Hematopoietic multipotent progenitor cell treated with erythropoietin and hydrocortisone succinate and interleukin-3 and kit ligand, for 17 days (in vitro differentiated cells): ENCODE results near the gene KLF13.
A peak's percentile ranks its signal among the peaks of the same experiment; 100 is the strongest.

Experiments
- DNase-seq: peaks from one replicate; pipeline ENCODE4 v3.0.0-alpha.2; 2015; ENCODE audit warnings: low spot score

KLF13 gene

DNA sequence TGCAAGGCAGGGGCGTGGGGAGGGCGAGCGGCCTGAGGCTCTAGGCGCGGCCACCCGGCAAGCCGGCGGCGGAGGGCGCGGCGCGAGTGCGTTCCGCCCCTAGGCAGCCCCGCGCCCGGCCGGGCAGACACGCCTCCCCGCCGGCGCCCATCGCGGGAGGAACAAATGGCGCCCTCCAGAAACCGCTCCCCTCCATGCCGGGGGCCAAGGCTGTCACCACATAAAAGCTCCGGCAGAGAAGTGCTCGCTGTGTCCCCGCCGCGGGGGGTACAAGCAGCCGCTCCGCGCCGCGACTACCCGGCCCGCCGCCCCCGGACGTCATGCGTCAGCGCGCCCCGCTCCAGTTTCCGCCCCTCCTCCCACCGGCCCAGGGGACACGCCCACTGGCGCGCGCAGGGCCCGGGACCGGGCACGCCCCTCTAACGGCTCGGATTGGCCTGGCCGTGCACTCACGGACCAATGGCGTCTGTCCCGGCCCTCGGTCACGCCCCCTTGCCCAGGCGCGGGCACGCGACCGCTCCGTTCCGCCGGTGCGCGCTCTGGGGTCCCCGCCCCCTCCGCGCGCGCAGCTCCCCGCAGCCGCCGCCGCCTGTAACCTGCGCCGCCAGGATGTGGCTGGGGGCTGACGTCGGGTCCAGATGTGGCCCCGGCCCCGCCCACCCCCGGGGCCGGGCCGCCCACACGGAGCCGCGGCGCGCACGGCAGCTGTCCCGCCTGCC, at the start of gene KLF13:
Gene KLF13, plus strand, starts transcription at position 680 of the 719 bp plus-strand sequence. CDS start 378 bp downstream, outside the sequence.
- peak; percentile 99 for DNase-seq

DNA sequence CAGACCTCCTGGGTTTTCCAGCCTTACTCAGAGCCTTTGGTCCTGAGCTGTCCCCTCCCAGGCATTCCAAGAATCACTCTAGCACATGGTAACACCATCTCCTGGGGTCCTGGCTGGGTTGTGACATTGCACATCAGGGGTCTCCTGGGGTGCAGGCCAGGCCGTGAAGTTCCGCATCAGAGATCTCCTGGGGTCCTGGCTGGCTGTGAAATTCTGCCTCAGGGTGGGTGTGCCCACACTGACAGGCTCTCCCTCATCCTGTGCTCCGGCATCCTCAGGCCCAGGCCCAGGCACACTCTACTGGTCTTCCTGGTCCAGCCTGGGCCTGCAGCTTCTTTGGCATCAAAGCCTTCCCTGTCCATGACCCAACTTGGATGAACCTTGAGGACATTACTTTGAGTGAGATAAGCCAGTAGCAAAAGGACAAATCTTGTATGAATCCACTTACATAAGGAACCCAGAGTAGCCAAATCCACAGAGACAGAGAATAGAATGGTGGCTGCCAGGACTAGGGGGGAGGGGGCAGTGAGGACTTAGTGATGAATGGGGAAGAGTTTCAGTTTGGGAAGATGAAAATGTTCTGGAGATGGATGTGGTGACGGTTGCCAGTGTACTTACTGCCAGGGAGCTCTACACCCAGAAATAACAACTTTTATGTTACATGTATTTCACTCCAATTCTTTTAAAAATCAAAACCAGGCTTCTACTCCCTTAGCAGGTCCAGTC, 49.1 kb upstream of the KLF13 start:
- no peak for DNase-seq

DNA sequence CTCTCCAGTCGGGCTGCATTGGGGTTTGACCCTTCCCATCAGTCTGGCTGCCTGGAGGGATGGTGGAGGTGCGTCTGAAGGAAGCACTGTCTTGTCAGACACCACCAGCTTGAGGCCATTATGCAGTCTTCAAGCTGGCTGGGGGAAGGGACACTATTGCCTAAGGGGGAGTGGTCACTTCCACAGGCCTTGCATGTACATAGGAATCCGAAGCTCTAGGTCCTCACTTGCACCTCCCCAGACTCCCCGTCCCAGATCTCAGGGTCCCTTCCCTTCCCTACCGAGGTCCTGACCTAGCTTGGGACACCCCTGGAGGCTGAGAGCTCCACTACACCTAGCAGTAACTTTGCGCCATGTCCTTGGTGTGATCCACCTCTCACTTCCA, 48.6 kb upstream of the KLF13 start:
- DNase-seq, result no peak

DNA sequence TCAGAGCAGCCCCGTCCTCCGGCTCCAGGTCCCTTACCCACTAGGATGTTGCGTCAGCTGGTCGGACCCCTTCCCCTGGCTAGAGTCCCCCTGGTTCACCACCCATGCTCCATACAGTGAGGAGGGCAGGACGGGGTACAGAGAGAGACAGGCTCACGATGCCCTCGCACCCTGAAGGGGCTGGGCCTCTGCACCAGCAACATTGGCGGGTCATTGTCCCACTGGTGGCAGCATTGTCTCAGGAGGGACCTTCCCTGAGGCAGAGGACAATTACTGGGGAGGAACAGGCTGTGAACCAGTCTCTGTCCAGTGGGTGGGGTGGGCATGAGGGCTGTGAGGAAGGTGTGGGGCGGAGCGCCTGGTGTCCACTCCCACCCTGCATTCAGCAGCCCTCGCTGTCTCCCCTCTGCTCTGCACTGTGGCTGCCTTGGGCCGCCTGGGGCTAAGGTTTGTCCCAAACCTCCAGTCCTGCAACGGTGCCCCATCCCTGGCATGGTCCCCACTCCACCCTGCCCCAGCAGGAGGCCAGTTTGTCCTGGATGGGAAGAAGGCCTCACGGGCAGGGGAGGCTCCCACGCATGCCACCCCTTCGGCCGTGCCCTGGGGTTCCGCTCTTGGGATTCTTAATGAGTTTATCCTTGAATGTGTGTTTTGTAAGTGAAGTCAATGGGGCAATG, 48.0 kb upstream of the KLF13 start:
- no peak for DNase-seq

DNA sequence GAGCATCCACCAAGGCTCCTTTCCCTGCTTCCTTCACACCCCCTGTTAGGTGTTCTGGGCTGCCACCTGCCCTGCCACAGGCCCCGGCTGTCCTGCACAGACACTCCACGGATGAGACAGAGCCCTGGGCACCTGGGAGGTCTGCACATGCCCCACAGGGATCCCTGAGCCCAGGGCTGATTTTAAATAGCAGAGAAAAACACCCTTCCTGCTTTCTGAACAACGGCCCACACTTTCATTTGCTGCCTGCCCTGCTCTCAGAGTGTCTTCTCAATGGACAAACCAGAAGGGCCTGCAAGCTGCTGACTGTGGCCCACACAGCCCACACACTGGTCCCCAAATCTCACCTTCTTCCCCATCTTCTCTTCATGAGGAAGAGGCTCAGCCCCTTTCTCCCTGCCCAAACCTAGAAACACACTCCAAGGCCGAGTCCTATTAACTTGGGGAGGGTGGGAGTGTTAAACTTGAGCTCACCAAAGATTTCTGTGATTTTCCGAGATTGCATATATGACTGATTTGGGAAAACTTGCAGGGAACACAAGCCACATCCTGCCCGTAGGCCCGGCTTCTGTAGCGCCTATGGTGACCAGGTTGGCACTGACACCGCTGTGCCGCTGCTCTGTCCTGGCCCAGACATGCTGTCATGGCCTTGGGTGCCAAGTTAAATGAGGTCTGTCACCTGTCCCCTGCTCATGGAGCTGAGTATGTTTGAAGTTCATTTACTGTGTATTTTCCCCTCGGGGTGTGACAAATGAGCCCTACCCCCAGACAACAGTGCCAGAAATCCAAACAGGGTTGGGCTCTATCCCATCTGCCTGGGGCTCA, 47.2 kb upstream of the KLF13 start:
- DNase-seq, result no peak

DNA sequence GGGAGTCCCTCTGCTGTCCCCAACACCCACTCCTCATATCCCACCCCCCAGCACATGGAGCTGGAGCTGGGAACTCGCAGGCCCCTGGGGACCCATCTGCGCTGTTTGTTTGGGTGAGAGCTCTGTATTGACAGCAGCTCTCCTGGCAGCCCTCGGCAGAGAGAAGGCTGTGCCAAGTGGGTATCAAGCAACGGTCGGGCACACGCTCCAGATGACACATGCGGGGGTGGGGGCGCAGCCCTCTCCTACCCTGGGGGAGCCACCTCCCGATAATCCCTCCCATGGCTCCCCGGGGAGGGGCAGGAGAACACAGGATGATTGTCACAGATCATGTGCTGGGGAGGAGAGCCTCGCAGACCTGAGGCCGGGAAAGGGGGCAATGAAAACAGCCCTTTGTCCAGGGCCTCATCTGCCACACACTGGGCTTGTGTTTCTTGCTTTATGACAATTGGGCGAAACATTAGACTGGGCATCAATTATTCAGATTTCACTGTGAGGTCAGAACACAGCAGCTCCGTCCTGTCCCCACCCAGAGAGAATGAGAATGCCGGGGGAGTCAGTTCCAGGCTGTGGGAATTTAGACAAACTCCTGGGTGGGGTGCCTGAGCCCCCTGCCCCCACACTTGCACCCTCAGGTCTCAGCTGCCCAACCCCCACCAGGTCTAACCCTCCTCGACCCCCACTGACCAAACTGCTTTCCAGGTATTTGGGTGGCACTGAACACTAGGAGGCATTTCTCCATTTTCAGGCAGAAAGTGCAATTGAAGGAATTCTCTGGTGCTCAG, 46.4 kb upstream of the KLF13 start:
- DNase-seq, result peak; percentile 20

DNA sequence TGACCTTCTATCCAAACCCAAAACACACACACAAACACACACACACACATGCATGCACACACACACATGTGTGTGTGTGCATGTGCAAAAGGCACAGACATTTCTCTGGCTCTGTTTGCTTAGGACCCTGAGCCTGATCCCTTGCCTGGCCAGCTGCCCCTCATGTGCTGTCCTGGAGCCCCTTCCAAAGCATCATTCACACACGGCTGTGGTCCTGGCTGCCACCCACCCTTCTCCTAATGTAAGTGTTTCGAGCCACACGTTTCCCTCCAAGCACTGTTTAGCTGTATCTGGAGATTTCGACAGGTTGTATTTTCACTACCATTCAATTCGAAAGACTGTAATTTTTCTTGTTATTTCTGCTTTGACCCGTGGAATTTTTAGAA, 45.8 kb upstream of the KLF13 start:
- DNase-seq, result no peak

DNA sequence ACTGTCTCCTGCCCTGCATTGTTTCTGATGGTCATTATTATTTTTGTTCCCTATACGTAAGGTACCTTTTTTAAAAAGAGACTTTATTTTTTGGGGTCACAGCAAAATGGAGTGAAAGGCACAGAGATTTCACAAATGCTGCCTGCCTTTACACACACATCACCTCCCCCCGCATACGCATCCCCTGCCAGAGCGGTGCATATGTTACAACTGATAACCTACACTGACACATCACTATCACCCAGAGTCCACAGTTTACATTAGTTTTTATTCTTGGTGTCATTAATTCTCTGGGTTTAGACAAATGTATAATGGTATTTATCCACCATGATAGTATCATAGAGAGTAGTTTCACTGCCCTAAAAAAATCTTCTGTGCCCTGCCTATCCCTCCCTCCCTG, 43.6 kb upstream of the KLF13 start:
- DNase-seq, result peak; percentile 84

DNA sequence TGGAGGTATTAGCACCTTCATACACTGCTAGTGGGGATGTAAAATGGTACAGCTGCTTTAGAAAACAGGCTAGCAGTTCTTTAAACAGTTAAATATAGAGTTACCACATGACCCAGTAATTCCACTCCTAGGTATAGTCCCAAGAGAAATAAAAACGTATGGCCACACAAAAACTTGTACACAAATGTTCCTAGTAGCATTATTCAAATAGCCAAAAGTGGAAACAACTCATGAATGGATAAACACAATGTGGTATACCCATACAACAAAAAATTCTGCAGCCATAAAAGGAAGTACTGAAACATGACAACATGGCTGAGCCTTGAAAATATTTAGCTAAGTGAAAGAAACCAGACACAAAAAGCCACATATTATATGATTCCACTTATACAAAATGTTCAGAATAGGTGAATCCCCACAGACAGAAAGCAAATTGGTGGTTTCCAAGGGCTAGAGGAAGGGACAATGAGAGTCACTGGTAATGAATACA, 40.8 kb upstream of the KLF13 start:
- no peak for DNase-seq

DNA sequence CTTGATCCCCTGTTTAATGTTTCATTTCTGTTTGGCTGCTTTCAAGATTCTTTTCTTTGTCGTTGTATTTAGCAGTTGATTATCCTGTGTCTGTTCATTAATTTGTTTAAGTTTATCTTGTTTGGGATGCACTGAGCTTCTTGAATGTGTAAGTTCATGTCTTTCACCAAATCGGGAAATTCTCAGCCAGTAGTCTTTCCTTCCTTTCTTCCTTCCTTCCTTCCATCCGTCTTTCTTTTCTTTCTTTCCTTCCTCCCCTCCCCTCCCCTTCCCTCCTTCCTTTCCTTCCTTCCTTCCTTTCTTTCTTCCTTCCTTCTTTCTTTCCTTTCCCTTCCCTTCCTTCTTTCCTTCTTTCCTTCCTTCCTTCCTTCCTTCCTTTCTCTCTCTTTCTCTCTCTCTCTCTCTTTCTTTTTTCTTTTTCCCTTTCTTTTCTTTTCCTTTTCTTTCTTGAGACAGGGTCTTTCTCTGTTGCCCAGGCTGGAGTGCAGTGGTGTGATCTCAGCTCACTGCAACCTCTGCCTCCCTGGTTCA, 35.5 kb upstream of the KLF13 start:
- DNase-seq, result no peak

DNA sequence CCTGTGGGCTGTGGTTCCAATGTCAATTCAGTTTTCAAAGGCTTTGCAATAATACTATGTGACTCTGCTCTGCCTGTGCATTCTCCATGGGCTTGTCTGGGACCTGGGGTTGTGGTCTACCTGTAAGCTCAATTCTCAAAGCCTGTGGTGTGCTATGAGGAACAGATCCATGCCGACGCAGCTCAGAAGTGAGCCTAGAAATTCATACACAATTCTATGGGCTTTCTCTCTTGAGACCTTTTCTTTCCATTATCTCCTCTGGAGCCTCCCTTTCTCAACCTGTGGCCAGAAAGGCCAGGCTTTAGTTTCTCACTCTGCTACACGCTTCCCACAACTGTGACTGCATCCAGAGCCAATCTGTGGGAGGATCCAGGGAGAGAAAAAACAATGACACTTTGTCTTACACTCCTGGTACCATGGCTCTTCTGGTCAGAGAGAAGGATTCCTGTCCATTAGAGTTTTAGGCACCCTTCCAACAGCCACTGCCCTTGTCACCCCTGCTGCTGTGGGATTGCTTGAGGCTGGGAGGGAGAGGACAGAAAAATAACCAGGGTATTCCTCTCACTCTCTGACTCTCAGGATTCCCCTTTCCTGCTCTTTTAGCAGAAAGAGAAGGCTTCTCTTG, 34.1 kb upstream of the KLF13 start:
- DNase-seq, result no peak

DNA sequence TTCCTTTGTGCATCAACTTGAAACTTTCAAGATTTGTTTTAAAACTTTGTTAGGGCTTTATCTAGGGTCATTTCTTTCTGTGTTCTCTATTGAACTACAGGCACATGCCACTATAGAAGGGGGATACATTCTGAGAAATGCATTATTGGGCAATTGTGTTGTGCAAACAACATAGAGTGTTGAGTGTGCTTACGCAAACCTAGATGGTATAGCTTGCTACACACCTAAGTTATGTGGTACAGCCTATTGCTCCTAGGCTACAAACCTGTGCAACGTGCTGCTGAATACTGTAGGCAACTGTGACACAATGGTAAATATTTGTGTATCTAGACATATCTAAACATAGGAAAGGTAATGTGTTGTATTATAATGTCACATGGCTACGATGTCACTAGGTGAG, 33.0 kb upstream of the KLF13 start:
- DNase-seq, result no peak

DNA sequence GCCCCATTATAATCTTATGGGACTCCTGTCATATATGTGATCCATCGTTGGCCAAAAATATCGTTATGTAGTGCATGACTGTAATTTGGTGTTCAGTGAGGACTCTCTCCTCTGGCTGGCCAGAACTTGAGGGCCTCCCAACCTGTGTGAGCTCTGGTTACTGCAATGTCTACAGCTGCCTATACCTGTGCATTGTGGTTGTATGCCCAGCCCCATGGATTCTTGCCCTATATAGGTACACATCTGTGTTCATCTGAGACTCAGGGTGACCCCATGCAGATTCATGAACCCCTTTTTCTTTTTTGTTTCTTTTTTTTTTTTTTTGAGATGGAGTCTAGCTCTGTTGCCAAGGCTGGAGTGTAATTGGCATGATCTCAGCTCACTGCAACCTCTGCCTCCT, 32.6 kb upstream of the KLF13 start:
- no peak for DNase-seq

DNA sequence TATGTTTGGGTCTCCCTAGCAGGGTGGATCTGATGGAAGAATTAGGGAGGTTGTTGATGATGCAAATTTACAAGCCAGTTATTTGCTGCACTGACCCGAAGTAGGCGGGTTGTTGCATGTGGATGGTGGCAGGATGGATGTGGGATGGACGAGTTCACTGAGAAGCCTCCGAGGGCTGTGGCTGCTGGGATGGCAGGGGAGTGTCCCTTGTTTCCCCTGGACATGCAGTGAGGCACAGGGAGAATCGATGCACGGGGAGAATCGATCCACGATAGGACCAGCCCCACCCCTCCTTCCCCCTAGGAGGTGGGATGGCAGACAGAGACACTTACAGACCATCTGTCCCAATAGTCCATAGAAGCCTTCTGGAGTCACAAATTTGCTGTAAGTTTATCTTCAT, 31.0 kb upstream of the KLF13 start:
- DNase-seq, result no peak

DNA sequence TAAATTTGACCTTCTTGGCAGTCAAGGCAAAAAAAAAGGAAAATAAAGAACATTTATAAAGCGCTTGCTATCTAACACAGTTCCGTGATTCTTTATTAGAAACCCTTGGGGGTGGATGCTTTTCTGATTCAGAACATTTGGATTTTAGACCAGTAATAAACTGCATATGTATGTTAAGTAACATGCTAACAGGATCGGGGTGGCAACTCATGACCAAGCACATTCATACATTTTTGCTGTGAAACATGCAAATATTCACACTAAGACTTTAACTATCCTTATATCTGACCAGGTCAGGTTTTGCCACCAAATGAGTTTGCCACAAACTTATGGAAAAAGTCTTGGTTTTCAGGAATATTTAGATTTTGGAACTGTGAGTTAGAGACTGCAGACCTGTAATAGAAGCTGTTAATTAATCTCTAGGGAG, 30.4 kb upstream of the KLF13 start:
- DNase-seq, result peak; percentile 32

DNA sequence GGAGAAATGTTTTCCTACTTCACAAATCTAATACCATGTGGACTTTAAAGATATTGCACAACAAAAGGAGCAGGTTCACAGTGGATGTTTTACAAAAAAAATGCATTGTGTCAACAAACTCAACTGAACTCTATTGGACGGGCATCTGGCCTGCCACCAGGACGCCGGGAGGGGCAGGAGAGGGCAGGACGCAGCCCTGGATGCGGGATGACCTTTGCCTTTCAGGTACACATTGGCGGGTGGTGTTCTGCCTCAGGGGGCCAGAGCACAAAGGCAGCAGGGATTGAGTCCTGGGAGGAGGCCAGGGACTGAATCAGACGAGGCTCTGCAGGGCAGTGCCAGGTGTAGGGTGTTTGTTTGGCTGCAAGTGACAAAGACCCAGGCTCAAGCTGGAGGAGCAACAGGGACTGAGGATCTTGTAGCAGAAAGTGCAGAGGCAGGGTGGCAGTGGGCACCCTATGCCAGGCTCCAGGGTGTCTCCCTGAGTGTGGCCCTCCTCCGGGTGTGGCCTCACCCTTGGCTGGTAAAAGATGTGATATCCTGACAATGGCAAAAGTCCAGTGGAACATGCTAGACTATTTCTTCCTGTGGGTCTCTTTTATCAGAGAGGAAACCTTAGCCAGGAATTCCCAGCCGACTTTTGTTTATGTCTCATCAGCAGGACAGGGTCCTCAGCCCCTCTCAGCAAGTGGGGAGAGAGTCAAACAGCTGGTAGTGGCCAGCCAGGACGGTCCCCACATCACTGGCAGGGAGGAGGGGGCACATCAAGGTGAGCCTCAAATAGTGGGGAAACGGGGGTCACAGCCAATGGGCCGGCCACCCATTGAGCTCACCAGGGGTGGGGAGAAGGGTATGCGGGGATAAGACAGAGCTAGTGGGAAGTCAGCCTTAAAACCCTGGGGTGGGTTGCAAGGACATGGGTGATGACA, 29.7 kb upstream of the KLF13 start:
- DNase-seq, result peak; percentile 70

DNA sequence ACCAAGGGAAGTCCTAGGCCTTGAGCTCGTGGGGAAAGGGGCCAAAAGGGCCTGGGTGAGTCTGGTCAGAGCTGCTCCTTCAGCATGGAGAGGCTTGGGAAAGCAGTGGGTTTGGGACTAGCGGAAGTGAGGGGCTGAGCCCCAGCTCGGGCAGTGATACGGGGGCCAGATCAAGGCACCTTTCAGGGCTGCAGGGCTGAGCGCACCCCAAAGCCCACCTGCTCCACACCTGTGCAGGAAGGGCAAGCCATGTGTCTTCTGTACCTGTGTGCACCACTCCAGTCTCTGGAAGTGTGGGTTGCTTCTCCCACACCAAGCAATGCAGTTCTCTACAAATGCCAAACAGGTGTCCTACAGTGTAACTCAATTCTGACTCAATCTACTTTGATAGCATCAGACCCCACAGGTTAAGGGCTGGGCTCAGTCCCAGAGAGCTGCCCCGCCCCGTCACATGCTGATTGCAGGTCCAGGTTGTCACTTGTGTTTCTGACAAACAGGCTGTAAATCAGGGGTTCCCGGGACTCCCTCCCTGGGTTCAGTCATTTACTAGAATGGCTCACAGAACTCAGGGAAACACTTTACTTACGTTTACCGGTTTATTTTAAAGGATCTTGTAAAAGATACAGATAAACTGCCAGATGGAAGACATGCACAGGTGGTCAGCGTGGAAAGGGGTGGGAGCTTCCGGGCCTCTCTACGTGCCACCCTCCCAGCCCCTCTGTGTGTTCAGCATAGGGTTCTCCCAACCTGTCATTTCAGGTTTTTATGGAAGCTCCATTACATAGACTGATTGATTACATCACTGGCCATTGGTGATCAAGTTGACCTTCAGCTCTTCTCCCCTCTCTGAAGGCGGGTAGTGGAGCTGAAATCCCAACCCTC, 28.8 kb upstream of the KLF13 start:
- DNase-seq, result peak; percentile 68

DNA sequence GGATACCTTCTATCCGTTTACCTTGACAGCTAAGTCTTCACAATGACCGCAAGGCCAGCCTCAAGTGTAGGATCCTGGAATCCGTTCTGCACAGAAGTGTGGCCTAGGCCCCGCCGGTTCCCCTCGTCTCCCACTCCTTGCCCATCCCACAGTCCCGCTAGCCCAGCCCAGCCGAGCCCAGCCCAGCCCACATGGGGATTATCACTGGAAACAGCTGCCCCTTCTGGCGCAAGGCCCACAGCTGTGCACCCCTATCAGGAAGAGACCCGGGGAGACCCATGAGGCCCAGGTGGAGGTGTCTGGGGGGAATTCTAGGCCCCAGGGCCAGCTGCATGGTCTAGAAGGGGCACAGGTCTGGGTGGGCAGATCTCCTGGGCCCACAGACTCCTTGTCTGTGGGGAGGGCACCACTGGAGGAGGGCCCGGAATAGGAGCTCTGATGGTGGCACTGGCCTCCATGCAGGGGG, 27.9 kb upstream of the KLF13 start:
- DNase-seq, result peak; percentile 87
